ENCODE measurements around the gene ATG3.

ATG3 gene

GRCh38 chr3:112561734-112562529 is at the start of gene ATG3, which contains the start of gene SLC35A5:
Gene ATG3 (minus strand): TSS chr3:112561962. CDS start chr3:112561528, 434 bp downstream.
Gene SLC35A5 (plus strand): TSS chr3:112562045. CDS start chr3:112563404, 1,359 bp downstream.
- H3K27me3 Mint-ChIP-seq, result no peaks in the 10 kb centered on the region
- H3K9me3 Mint-ChIP-seq, result no peaks in the 10 kb centered on the region
- H3K27ac Mint-ChIP-seq, result peak within 1 kb of the TSS; percentile 99
- peaks cover 19% of the 10 kb centered on the region for H3K36me3 Mint-ChIP-seq
- H3K4me3 Mint-ChIP-seq, result peak within 1 kb of the TSS; percentile 99
- peaks cover 32% of the 10 kb centered on the region for H3K4me1 Mint-ChIP-seq
- DNase-seq (ENCODE audit: low spot score in 2 of 2), result peak; percentile 99 to 100
- peak; percentile 81 for ATAC-seq (ENCODE audit: low read depth)

- no peaks in the 10 kb centered on the region for H3K9me3 Mint-ChIP-seq
- no peak for DNase-seq (ENCODE audit: low spot score in 2 of 2)
Observed at GRCh38 chr3:112610121-112610520, 48.4 kb upstream of the ATG3 start.

GRCh38 chr3:112607863-112608262 is 46.1 kb upstream of the ATG3 start:
- DNase-seq (ENCODE audit: low spot score in 2 of 2) (no peak), ATAC-seq (ENCODE audit: low read depth) (no peak)
- no peaks in the 10 kb centered on the region for H3K36me3 Mint-ChIP-seq
- H3K4me3 Mint-ChIP-seq, result no peak overlapping the region
- no peaks in the 10 kb centered on the region for H3K9me3 Mint-ChIP-seq
- peaks cover 1% of the 10 kb centered on the region for H3K27me3 Mint-ChIP-seq
- H3K27ac Mint-ChIP-seq, result no peak overlapping the region
- H3K4me1 Mint-ChIP-seq, result no peaks in the 10 kb centered on the region

More at GRCh38 chr3:112610121-112610520, 48.4 kb upstream of the ATG3 start:
- H3K4me1 Mint-ChIP-seq, result no peaks in the 10 kb centered on the region
- no peak overlapping the region for H3K27ac Mint-ChIP-seq
- no peak for ATAC-seq (ENCODE audit: low read depth)
- no peak overlapping the region for H3K4me3 Mint-ChIP-seq
- H3K27me3 Mint-ChIP-seq, result peaks cover 3% of the 10 kb centered on the region
- no peaks in the 10 kb centered on the region for H3K36me3 Mint-ChIP-seq

GRCh38 chr3:112606098-112606497 is 44.3 kb upstream of the ATG3 start:
- no peaks in the 10 kb centered on the region for H3K9me3 Mint-ChIP-seq

GRCh38 chr3:112605285-112605684 is 43.5 kb upstream of the ATG3 start:
- H3K4me1 Mint-ChIP-seq, result peaks cover 3% of the 10 kb centered on the region
- no peaks in the 10 kb centered on the region for H3K9me3 Mint-ChIP-seq
- no peak overlapping the region for H3K4me3 Mint-ChIP-seq

More at GRCh38 chr3:112606098-112606497, 44.3 kb upstream of the ATG3 start:
- no peak overlapping the region for H3K4me3 Mint-ChIP-seq
- H3K4me1 Mint-ChIP-seq, result peaks cover 3% of the 10 kb centered on the region
- DNase-seq (ENCODE audit: low spot score in 2 of 2), result no peak
- H3K36me3 Mint-ChIP-seq, result no peaks in the 10 kb centered on the region
- no peak for ATAC-seq (ENCODE audit: low read depth)
- no peak overlapping the region for H3K27ac Mint-ChIP-seq
- H3K27me3 Mint-ChIP-seq, result peaks cover 1% of the 10 kb centered on the region

GRCh38 chr3:112604536-112604935 is 42.8 kb upstream of the ATG3 start:
- no peak overlapping the region for H3K27ac Mint-ChIP-seq
- DNase-seq (ENCODE audit: low spot score in 2 of 2), result no peak
- no peak for ATAC-seq (ENCODE audit: low read depth)
- H3K36me3 Mint-ChIP-seq, result no peaks in the 10 kb centered on the region
- H3K9me3 Mint-ChIP-seq, result no peaks in the 10 kb centered on the region
- H3K4me3 Mint-ChIP-seq, result no peak overlapping the region
- H3K27me3 Mint-ChIP-seq, result peaks cover 1% of the 10 kb centered on the region
- H3K4me1 Mint-ChIP-seq, result peaks cover 3% of the 10 kb centered on the region

More at GRCh38 chr3:112605285-112605684, 43.5 kb upstream of the ATG3 start:
- Mint-ChIP-seq H3K27me3 (peaks cover 1% of the 10 kb centered on the region), H3K36me3 (no peaks in the 10 kb centered on the region), H3K27ac (no peak overlapping the region)
- DNase-seq (ENCODE audit: low spot score in 2 of 2) (no peak), ATAC-seq (ENCODE audit: low read depth) (no peak)

- Mint-ChIP-seq H3K36me3 (peaks cover 3% of the 10 kb centered on the region), H3K4me3 (no peak overlapping the region), H3K27ac (no peak overlapping the region), H3K9me3 (no peaks in the 10 kb centered on the region), H3K27me3 (peaks cover under 1% of the 10 kb centered on the region), H3K4me1 (peaks cover 3% of the 10 kb centered on the region)
- ATAC-seq (ENCODE audit: low read depth) (no peak), DNase-seq (ENCODE audit: low spot score in 2 of 2) (no peak)
Observed at GRCh38 chr3:112602217-112602838, 40.6 kb upstream of the ATG3 start.

- Mint-ChIP-seq H3K27me3 (no peaks in the 10 kb centered on the region), H3K27ac (no peak overlapping the region)
Observed at GRCh38 chr3:112598731-112599130, 37.0 kb upstream of the ATG3 start.

GRCh38 chr3:112597945-112598344 is 36.2 kb upstream of the ATG3 start:
- H3K4me1 Mint-ChIP-seq, result peaks cover 3% of the 10 kb centered on the region
- H3K9me3 Mint-ChIP-seq, result no peaks in the 10 kb centered on the region
- no peak for DNase-seq (ENCODE audit: low spot score in 2 of 2)
- no peaks in the 10 kb centered on the region for H3K27me3 Mint-ChIP-seq
- no peak overlapping the region for H3K4me3 Mint-ChIP-seq
- no peak overlapping the region for H3K27ac Mint-ChIP-seq
- H3K36me3 Mint-ChIP-seq, result peaks cover 10% of the 10 kb centered on the region
- no peak for ATAC-seq (ENCODE audit: low read depth)

More at GRCh38 chr3:112598731-112599130, 37.0 kb upstream of the ATG3 start:
- no peak for ATAC-seq (ENCODE audit: low read depth)
- Mint-ChIP-seq H3K4me1 (peaks cover 3% of the 10 kb centered on the region), H3K9me3 (no peaks in the 10 kb centered on the region), H3K36me3 (peaks cover 7% of the 10 kb centered on the region), H3K4me3 (no peak overlapping the region)
- DNase-seq (ENCODE audit: low spot score in 2 of 2), result no peak

GRCh38 chr3:112594856-112595255 is 33.1 kb upstream of the ATG3 start:
- DNase-seq (ENCODE audit: low spot score in 2 of 2) (no peak), ATAC-seq (ENCODE audit: low read depth) (no peak)
- Mint-ChIP-seq H3K27ac (no peak overlapping the region), H3K9me3 (peaks cover 3% of the 10 kb centered on the region), H3K4me1 (peaks cover 12% of the 10 kb centered on the region), H3K4me3 (no peak overlapping the region), H3K27me3 (no peaks in the 10 kb centered on the region), H3K36me3 (peaks cover 34% of the 10 kb centered on the region)

GRCh38 chr3:112593258-112593657 is 31.5 kb upstream of the ATG3 start:
- no peak overlapping the region for H3K27ac Mint-ChIP-seq
- H3K4me3 Mint-ChIP-seq, result no peak overlapping the region
- DNase-seq (ENCODE audit: low spot score in 2 of 2), result no peak
- peaks cover 12% of the 10 kb centered on the region for H3K4me1 Mint-ChIP-seq
- ATAC-seq (ENCODE audit: low read depth), result no peak
- H3K9me3 Mint-ChIP-seq, result peaks cover 3% of the 10 kb centered on the region
- H3K27me3 Mint-ChIP-seq, result no peaks in the 10 kb centered on the region
- peaks cover 38% of the 10 kb centered on the region for H3K36me3 Mint-ChIP-seq

- DNase-seq (ENCODE audit: low spot score in 2 of 2), result no peak
- H3K27ac Mint-ChIP-seq, result peak overlapping the region; percentile 68
- H3K36me3 Mint-ChIP-seq, result peaks cover 42% of the 10 kb centered on the region
- peaks cover under 1% of the 10 kb centered on the region for H3K9me3 Mint-ChIP-seq
- ATAC-seq (ENCODE audit: low read depth), result no peak
- H3K27me3 Mint-ChIP-seq, result no peaks in the 10 kb centered on the region
- no peak overlapping the region for H3K4me3 Mint-ChIP-seq
- H3K4me1 Mint-ChIP-seq, result peaks cover 18% of the 10 kb centered on the region
Observed at GRCh38 chr3:112587336-112587735, 25.6 kb upstream of the ATG3 start.

- Mint-ChIP-seq H3K9me3 (no peaks in the 10 kb centered on the region), H3K27me3 (no peaks in the 10 kb centered on the region), H3K4me1 (peaks cover 14% of the 10 kb centered on the region), H3K36me3 (peaks cover 33% of the 10 kb centered on the region), H3K27ac (peak overlapping the region; percentile 70), H3K4me3 (no peak overlapping the region)
- ATAC-seq (ENCODE audit: low read depth) (no peak), DNase-seq (ENCODE audit: low spot score in 2 of 2) (no peak)
Observed at GRCh38 chr3:112585782-112586181, 24.0 kb upstream of the ATG3 start.

- no peak for ATAC-seq (ENCODE audit: low read depth)
- H3K27ac Mint-ChIP-seq, result no peak overlapping the region
- H3K27me3 Mint-ChIP-seq, result no peaks in the 10 kb centered on the region
- peaks cover 22% of the 10 kb centered on the region for H3K36me3 Mint-ChIP-seq
- no peak for DNase-seq (ENCODE audit: low spot score in 2 of 2)
- no peaks in the 10 kb centered on the region for H3K9me3 Mint-ChIP-seq
- no peak overlapping the region for H3K4me3 Mint-ChIP-seq
- peaks cover 16% of the 10 kb centered on the region for H3K4me1 Mint-ChIP-seq
Observed at GRCh38 chr3:112583105-112583504, 21.3 kb upstream of the ATG3 start.
